Tibial artery (tissue), 4 donors: ENCODE data around the gene GCLC.

Source experiments
- DNase-seq, 2 donors: peaks; one replicate each; pipeline ENCODE4 v3.0.0-alpha.2; 2019
- H3K27ac ChIP-seq, 2 donors: fragments of 200-600 bp; sonication (generic) in 1 of 2; 1 replicate in 1 of 2; 2 replicates in 1 of 2; pipeline ENCODE4 v1.5.1; 2018 to 2019; ENCODE audit warnings: mild to moderate bottlenecking in 1 of 2
- H3K27me3 ChIP-seq, 2 donors: fragments of 200-600 bp; sonication (generic) in 1 of 2; one replicate each; pipeline versions ENCODE4 v1.5.1 to v1.6.0; 2016 to 2019
- H3K36me3 ChIP-seq, 3 donors: fragments of 200-600 bp; sonication (generic) in 2 of 3; one replicate each; pipeline ENCODE4 v1.5.1; 2016 to 2019; ENCODE audit warnings: mild to moderate bottlenecking in 2 of 3
- H3K4me1 ChIP-seq, 4 donors: fragments of 200-600 bp; sonication (generic) in 2 of 4; 1 replicate in 3 of 4; 2 replicates in 1 of 4; pipeline ENCODE4 v1.5.1; 2016 to 2019
- H3K4me3 ChIP-seq, 2 donors: fragments of 200-600 bp; sonication (generic) in 1 of 2; 1 replicate in 1 of 2; 2 replicates in 1 of 2; pipeline ENCODE4 v1.5.1; 2018 to 2019; ENCODE audit warnings: mild to moderate bottlenecking in 2 of 2
- H3K9me3 ChIP-seq, 3 donors: fragments of 200-600 bp; sonication (generic) in 1 of 3; one replicate each; pipeline ENCODE4 v1.5.1; 2016 to 2019
- intact Hi-C: fragments of 100-400 bp; cut with DNase I; formaldehyde crosslinking; loops from one replicate; pipeline ENCODE4 v1.15.0; 2023; ENCODE audit warnings: low total_unique reads
- TF ChIP-seq, protein P1 (sequence below), 2 experiments: fragments of 200-600 bp in 1 of 2; fragments of 450-650 bp in 1 of 2; IDR thresholded peaks; one replicate each; pipeline ENCODE4 v1.5.1; 2017 to 2019; ENCODE audit warnings: antibody characterized with exemption in 2 of 2, mild to moderate bottlenecking in 1 of 2, moderate library complexity in 1 of 2

Gene GCLC

DNA sequence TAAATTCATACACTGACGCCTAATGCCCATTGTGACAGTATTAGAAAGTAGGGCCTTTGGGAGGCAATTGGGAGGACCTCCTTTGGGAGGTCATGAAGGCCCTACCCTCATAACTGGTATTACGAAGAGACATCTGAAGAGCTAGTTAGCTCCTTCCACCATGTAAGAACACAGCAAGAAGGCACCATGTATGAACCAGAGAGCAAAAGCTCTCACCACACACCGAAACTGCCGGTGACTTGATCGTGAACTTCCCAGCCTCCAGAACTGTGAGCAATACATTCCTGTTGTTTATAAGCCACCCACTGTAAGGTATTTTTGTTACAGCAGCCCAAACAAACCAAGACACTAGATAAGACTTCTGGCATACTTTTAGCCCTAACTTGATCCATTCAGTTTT, 41.8 kb downstream of the GCLC start:
- intact Hi-C loops: no loop called here
- Histone ChIP-seq H3K27ac (no peak overlapping the region), H3K36me3 (peaks cover 63 to 79% (median 67%) of the 10 kb centered on the region in 3 donors), H3K4me3 (no peak overlapping the region), H3K9me3 (no peaks in the 10 kb centered on the region), H3K4me1 (no peaks in the 10 kb centered on the region), H3K27me3 (no peaks in the 10 kb centered on the region)
- TF ChIP-seq, protein P1, sequence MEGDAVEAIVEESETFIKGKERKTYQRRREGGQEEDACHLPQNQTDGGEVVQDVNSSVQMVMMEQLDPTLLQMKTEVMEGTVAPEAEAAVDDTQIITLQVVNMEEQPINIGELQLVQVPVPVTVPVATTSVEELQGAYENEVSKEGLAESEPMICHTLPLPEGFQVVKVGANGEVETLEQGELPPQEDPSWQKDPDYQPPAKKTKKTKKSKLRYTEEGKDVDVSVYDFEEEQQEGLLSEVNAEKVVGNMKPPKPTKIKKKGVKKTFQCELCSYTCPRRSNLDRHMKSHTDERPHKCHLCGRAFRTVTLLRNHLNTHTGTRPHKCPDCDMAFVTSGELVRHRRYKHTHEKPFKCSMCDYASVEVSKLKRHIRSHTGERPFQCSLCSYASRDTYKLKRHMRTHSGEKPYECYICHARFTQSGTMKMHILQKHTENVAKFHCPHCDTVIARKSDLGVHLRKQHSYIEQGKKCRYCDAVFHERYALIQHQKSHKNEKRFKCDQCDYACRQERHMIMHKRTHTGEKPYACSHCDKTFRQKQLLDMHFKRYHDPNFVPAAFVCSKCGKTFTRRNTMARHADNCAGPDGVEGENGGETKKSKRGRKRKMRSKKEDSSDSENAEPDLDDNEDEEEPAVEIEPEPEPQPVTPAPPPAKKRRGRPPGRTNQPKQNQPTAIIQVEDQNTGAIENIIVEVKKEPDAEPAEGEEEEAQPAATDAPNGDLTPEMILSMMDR (IDR thresholded peaks at IDR 0.05): no peak
- no peak for DNase-seq

- intact Hi-C loops: no loop called here
- H3K36me3 ChIP-seq: peaks cover 53 to 70% (median 56%) of the 10 kb centered on the region in 3 donors
Measured at GRCh38 chr6:53501432-53501831, 43.5 kb downstream of the GCLC start.

GRCh38 chr6:53500095-53500494, 44.8 kb downstream of the GCLC start:
- Histone ChIP-seq H3K36me3 (peaks cover 39 to 57% (median 45%) of the 10 kb centered on the region in 3 donors), H3K4me1 (no peaks in the 10 kb centered on the region), H3K4me3 (no peak overlapping the region), H3K27me3 (no peaks in the 10 kb centered on the region), H3K9me3 (no peaks in the 10 kb centered on the region), H3K27ac (no peak overlapping the region)
- DNase-seq: no peak
- intact Hi-C loops: no loop called here
- TF ChIP-seq, protein P1 (IDR thresholded peaks at IDR 0.05): no peak

More at GRCh38 chr6:53501432-53501831, 43.5 kb downstream of the GCLC start:
- Histone ChIP-seq H3K27me3 (no peaks in the 10 kb centered on the region), H3K4me3 (no peak overlapping the region), H3K27ac (no peak overlapping the region), H3K9me3 (no peaks in the 10 kb centered on the region), H3K4me1 (no peaks in the 10 kb centered on the region)
- TF ChIP-seq, protein P1 (IDR thresholded peaks at IDR 0.05): no peak
- DNase-seq: no peak

DNA sequence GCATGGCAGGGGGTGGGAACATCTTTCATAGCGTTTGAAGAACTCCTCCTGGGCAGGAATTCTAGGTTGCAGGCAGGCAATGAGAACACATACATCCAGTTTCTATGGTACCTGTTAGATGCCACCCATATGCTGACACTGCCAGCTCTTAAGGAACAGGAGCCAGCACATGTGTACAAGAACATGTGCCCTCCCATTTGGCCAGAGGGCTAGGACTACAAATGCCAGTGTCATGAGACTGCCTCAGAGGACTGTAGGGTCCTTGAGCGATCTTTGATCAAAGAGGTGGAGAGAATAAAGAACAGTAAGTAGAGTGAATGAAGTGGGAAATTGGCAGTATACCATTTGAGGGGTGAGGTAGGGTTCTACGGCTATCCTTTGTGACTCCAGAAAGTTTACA, 45.8 kb downstream of the GCLC start:
- intact Hi-C loops: loop anchor here (5.0 kb wide), 1 partner anchor 223 kb away; no protein-coding TSS in a partner anchor

GRCh38 chr6:53498649-53499048, 46.3 kb downstream of the GCLC start:
- Histone ChIP-seq H3K36me3 (peaks cover 26 to 42% (median 30%) of the 10 kb centered on the region in 3 donors), H3K27ac (no peak overlapping the region), H3K27me3 (no peaks in the 10 kb centered on the region), H3K4me3 (no peak overlapping the region), H3K4me1 (peaks cover 0 to 8% (median 2%) of the 10 kb centered on the region in 4 donors), H3K9me3 (no peaks in the 10 kb centered on the region)
- no peak for DNase-seq
- TF ChIP-seq, protein P1 (IDR thresholded peaks at IDR 0.05): no peak
- intact Hi-C loops: loop anchor here (5.0 kb wide), 1 partner anchor 224 kb away; no protein-coding TSS in a partner anchor

More for the DNA sequence above, 45.8 kb downstream of the GCLC start:
- H3K27ac ChIP-seq: no peak overlapping the region
- no peak overlapping the region for H3K4me3 ChIP-seq
- no peak for DNase-seq
- no peaks in the 10 kb centered on the region for H3K9me3 ChIP-seq
- H3K36me3 ChIP-seq: peaks cover 29 to 47% (median 35%) of the 10 kb centered on the region in 3 donors
- peaks cover 0 to 4% (median 0%) of the 10 kb centered on the region in 4 donors for H3K4me1 ChIP-seq
- no peaks in the 10 kb centered on the region for H3K27me3 ChIP-seq
- TF ChIP-seq, protein P1 (IDR thresholded peaks at IDR 0.05): no peak
